ENCODE results near the gene ADAMTSL4. TPM values are rescaled to one million over a fixed set of nuclear protein-coding genes. Genes with fewer than 3 reads are reported as not detected.
"Not testable (repeated sequence)": the region's sequence is repeated elsewhere in the genome, so short reads cannot be mapped to it uniquely, and the experiment has no call there.

The ADAMTSL4 gene
- total RNA-seq, 3 donors from 2014 or later, result 3.4 to 37.1 (median 10.2) TPM

- peaks cover 21% of the 10 kb centered on the region for H3K4me1 ChIP-seq (ENCODE audit: low read depth)
- H3K36me3 ChIP-seq (ENCODE audit: low read depth), result no peaks in the 10 kb centered on the region
- DNase-seq, result peak in 2 of 3 donors; percentile 66 to 80
- intact Hi-C loops (cut with DNase I, micrococcal nuclease), result loop anchor here in 1 of 2 donors (5.0 kb wide), 1 partner anchor 44 kb away; no protein-coding TSS in a partner anchor
- peak; percentile 16 for ATAC-seq
- no peak for TF ChIP-seq CTCF (IDR thresholded peaks at IDR 0.05)
- peak overlapping the region; percentile 94 for H3K4me3 ChIP-seq
- no peaks in the 10 kb centered on the region for H3K9me3 ChIP-seq
Measured at GRCh38 chr1:150578272-150579109, 29.3 kb downstream of the ADAMTSL4 start.

GRCh38 chr1:150579110-150579944 lies 30.1 kb downstream of the ADAMTSL4 start, which contains the start of gene MCL1:
TSS of gene MCL1 (minus strand) at chr1:150579610. CDS start at chr1:150579530, 80 bp downstream.
- TF ChIP-seq CTCF (IDR thresholded peaks at IDR 0.05), result no peak

GRCh38 chr1:150579945-150580642 lies 30.9 kb downstream of the ADAMTSL4 start:
- peak; percentile 1 for ATAC-seq
- no peak overlapping the region for H3K4me3 ChIP-seq
- no peak for TF ChIP-seq CTCF (IDR thresholded peaks at IDR 0.05)
- no peaks in the 10 kb centered on the region for H3K36me3 ChIP-seq (ENCODE audit: low read depth)
- H3K9me3 ChIP-seq, result no peaks in the 10 kb centered on the region
- peaks cover 6% of the 10 kb centered on the region for H3K4me1 ChIP-seq (ENCODE audit: low read depth)
- intact Hi-C loops (cut with DNase I, micrococcal nuclease), result loop anchor here in 1 of 2 donors (5.0 kb wide), 1 partner anchor 42 kb away; no protein-coding TSS in a partner anchor
- no peak for DNase-seq

More at GRCh38 chr1:150579110-150579944, 30.1 kb downstream of the ADAMTSL4 start, which contains the start of gene MCL1:
- Histone ChIP-seq H3K4me1 (ENCODE audit: low read depth) (peaks cover 14% of the 10 kb centered on the region), H3K36me3 (ENCODE audit: low read depth) (no peaks in the 10 kb centered on the region), H3K4me3 (peak within 1 kb of the TSS; percentile 94), H3K9me3 (no peaks in the 10 kb centered on the region)
- DNase-seq, result peak; percentile 91 to 96 (median 92)
- intact Hi-C loops (cut with DNase I, micrococcal nuclease), result loop anchor here in 1 of 2 donors (5.0 kb wide), 1 partner anchor 43 kb away; no protein-coding TSS in a partner anchor
- ATAC-seq, result peak; percentile 88

- H3K36me3 ChIP-seq (ENCODE audit: low read depth); H3K9me3 ChIP-seq; intact Hi-C loops (cut with DNase I, micrococcal nuclease); ATAC-seq; DNase-seq; H3K4me3 ChIP-seq; H3K4me1 ChIP-seq (ENCODE audit: low read depth): not testable (repeated sequence)
Measured at GRCh38 chr1:150580966-150581365, 31.8 kb downstream of the ADAMTSL4 start.

- H3K4me3 ChIP-seq; H3K9me3 ChIP-seq; DNase-seq; H3K4me1 ChIP-seq (ENCODE audit: low read depth); ATAC-seq; H3K36me3 ChIP-seq (ENCODE audit: low read depth); intact Hi-C loops (cut with DNase I, micrococcal nuclease): not testable (repeated sequence)
Measured at GRCh38 chr1:150581437-150581836, 32.2 kb downstream of the ADAMTSL4 start.

GRCh38 chr1:150581962-150582361 lies 32.8 kb downstream of the ADAMTSL4 start:
- DNase-seq; H3K4me3 ChIP-seq; intact Hi-C loops (cut with DNase I, micrococcal nuclease); ATAC-seq; H3K36me3 ChIP-seq (ENCODE audit: low read depth); H3K4me1 ChIP-seq (ENCODE audit: low read depth); H3K9me3 ChIP-seq: not testable (repeated sequence)
